Measurements from ENCODE around the gene CRYZL1. TPM values are rescaled to one million over a fixed set of nuclear protein-coding genes. Genes with fewer than 3 reads are reported as not detected.

The CRYZL1 gene
- total RNA-seq, 4 donors from 2014 or later, result 27.9 to 53.5 (median 33.9) TPM

DNA sequence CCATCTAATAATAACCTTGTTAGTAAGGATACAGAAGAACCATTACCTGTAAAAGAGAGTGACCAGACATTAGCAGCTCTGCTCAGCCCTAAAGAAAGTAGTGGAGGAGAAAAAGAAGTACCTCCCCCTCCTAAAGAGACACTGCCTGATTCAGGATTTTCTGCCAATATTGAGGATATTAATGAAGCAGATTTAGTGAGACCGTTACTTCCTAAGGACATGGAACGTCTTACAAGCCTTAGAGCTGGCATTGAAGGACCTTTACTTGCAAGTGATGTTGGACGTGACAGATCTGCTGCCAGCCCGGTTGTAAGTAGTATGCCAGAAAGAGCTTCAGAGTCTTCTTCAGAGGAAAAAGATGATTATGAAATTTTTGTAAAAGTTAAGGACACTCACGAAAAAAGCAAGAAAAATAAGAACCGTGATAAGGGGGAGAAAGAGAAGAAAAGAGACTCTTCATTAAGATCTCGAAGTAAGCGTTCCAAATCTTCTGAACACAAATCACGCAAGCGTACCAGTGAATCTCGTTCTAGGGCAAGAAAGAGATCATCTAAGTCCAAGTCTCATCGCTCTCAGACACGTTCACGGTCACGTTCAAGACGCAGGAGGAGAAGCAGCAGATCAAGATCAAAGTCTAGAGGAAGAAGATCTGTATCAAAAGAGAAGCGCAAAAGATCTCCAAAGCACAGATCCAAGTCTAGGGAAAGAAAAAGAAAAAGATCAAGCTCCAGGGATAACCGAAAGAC lies 87.1 kb downstream of the CRYZL1 start:
- peaks cover 78 to 79% of the 10 kb centered on the region in 2 donors for H3K36me3 ChIP-seq
- H3K4me3 ChIP-seq (replicated peaks in 1 of 3), result no peak overlapping the region
- peaks cover 5 to 14% of the 10 kb centered on the region in 2 donors for H3K4me1 ChIP-seq
- no peaks in the 10 kb centered on the region for H3K27me3 ChIP-seq
- no peak for DNase-seq
- 93 to 96% methylated on average over 18 of the region's 18 CpGs for WGBS, 2 donors
- no peak for TF ChIP-seq POLR2A (IDR thresholded peaks at IDR 0.05)
- TF ChIP-seq, protein P1, sequence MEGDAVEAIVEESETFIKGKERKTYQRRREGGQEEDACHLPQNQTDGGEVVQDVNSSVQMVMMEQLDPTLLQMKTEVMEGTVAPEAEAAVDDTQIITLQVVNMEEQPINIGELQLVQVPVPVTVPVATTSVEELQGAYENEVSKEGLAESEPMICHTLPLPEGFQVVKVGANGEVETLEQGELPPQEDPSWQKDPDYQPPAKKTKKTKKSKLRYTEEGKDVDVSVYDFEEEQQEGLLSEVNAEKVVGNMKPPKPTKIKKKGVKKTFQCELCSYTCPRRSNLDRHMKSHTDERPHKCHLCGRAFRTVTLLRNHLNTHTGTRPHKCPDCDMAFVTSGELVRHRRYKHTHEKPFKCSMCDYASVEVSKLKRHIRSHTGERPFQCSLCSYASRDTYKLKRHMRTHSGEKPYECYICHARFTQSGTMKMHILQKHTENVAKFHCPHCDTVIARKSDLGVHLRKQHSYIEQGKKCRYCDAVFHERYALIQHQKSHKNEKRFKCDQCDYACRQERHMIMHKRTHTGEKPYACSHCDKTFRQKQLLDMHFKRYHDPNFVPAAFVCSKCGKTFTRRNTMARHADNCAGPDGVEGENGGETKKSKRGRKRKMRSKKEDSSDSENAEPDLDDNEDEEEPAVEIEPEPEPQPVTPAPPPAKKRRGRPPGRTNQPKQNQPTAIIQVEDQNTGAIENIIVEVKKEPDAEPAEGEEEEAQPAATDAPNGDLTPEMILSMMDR (IDR thresholded peaks at IDR 0.05), result no peak
- H3K27ac ChIP-seq, result no peak overlapping the region
- H3K9me3 ChIP-seq, result no peaks in the 10 kb centered on the region
- intact Hi-C loops (cut with DNase I), result no loop called here

DNA sequence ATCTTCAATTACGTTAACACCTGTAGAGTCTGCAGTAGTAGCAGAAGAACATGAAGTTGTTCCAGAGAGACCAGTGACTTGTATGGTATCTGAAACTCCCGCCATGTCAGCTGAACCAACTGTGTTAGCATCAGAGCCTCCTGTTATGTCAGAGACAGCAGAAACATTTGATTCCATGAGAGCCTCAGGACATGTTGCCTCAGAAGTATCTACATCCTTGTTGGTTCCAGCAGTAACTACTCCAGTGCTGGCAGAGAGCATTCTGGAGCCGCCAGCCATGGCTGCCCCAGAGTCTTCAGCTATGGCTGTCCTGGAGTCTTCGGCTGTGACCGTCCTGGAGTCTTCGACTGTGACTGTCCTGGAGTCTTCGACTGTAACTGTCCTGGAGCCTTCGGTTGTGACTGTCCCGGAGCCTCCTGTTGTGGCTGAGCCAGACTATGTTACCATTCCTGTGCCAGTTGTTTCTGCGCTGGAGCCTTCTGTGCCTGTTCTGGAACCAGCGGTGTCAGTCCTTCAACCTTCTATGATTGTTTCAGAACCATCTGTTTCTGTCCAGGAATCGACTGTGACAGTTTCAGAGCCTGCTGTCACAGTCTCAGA lies 88.4 kb downstream of the CRYZL1 start:
- TF ChIP-seq POLR2A (IDR thresholded peaks at IDR 0.05), result no peak
- TF ChIP-seq, protein P1 (IDR thresholded peaks at IDR 0.05), result no peak
- WGBS, 2 donors, result 94 to 96% methylated on average over 7 to 11 of the region's 12 CpGs
- intact Hi-C loops (cut with DNase I), result no loop called here
- Histone ChIP-seq H3K27ac (no peak overlapping the region), H3K9me3 (no peaks in the 10 kb centered on the region), H3K36me3 (peaks cover 70 to 72% of the 10 kb centered on the region in 2 donors), H3K4me1 (peaks cover 5 to 14% of the 10 kb centered on the region in 2 donors), H3K4me3 (replicated peaks in 1 of 3) (no peak overlapping the region), H3K27me3 (no peaks in the 10 kb centered on the region)
- no peak for DNase-seq

DNA sequence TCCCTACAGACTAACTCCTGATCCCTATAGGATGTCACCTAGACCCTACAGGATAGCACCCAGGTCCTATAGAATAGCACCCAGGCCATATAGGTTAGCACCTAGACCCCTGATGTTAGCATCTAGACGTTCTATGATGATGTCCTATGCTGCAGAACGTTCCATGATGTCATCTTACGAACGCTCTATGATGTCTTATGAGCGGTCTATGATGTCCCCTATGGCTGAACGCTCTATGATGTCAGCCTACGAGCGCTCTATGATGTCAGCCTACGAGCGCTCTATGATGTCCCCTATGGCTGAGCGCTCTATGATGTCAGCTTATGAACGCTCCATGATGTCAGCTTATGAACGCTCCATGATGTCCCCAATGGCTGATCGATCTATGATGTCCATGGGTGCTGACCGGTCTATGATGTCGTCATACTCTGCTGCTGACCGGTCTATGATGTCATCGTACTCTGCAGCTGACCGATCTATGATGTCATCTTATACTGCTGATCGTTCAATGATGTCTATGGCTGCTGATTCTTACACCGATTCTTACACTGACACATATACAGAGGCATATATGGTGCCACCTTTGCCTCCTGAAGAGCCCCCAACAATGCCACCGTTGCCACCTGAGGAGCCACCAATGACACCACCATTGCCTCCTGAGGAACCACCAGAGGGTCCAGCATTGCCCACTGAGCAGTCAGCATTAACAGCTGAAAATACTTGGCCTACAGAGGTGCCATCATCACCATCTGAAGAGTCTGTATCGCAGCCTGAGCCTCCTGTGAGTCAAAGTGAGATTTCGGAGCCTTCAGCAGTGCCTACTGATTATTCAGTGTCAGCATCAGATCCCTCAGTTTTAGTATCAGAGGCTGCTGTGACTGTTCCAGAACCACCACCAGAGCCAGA lies 89.2 kb downstream of the CRYZL1 start:
- Histone ChIP-seq H3K4me1 (peaks cover 5 to 14% of the 10 kb centered on the region in 2 donors), H3K4me3 (replicated peaks in 1 of 3) (no peak overlapping the region), H3K27me3 (no peaks in the 10 kb centered on the region), H3K27ac (no peak overlapping the region), H3K36me3 (peaks cover 64 to 67% of the 10 kb centered on the region in 2 donors), H3K9me3 (no peaks in the 10 kb centered on the region)
- WGBS, 2 donors, result 96 to 97% methylated on average over 23 to 24 of the region's 24 CpGs
- no peak for TF ChIP-seq POLR2A (IDR thresholded peaks at IDR 0.05)
- TF ChIP-seq, protein P1 (IDR thresholded peaks at IDR 0.05), result no peak
- no peak for DNase-seq
- intact Hi-C loops (cut with DNase I), result no loop called here

DNA sequence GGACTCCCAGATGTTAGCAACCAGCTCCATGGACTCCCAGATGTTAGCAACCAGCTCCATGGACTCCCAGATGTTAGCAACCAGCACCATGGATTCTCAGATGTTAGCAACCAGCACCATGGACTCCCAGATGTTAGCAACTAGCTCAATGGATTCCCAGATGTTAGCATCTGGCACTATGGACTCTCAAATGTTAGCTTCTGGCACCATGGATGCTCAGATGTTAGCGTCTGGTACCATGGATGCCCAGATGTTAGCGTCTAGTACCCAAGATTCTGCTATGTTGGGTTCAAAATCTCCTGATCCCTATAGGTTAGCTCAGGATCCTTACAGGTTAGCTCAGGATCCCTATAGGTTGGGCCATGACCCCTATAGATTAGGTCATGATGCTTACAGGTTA lies 89.9 kb downstream of the CRYZL1 start:
- Histone ChIP-seq H3K9me3 (no peaks in the 10 kb centered on the region), H3K27me3 (no peaks in the 10 kb centered on the region), H3K4me3 (replicated peaks in 1 of 3) (no peak overlapping the region), H3K4me1 (peaks cover 5 to 13% of the 10 kb centered on the region in 2 donors), H3K27ac (no peak overlapping the region), H3K36me3 (peaks cover 61 to 71% of the 10 kb centered on the region in 2 donors)
- 100% methylated on average over 1 to 2 of the region's 2 CpGs for WGBS, 2 donors
- no peak for DNase-seq
- TF ChIP-seq, protein P1 (IDR thresholded peaks at IDR 0.05), result no peak
- TF ChIP-seq POLR2A (IDR thresholded peaks at IDR 0.05), result no peak
- intact Hi-C loops (cut with DNase I), result no loop called here
